ENCODE measurements around the gene RD3L. TPM values are rescaled to one million over a fixed set of nuclear protein-coding genes. Genes with fewer than 3 reads are reported as not detected.
"Not testable (repeated sequence)": the region's sequence is repeated elsewhere in the genome, so short reads cannot be mapped to it uniquely, and the experiment has no call there.

Gene RD3L
- total RNA-seq, 2 experiments from 2014 or later = not detected

GRCh38 chr14:103921855-103922200 is 20.5 kb downstream of the RD3L start:
- CTCF ChIA-PET = interaction anchor here (0.9 to 2.7 kb wide), 6 partner anchors 10 to 21 kb away, joined by 3 to 22 read pairs (median 4); partner anchors contain the start of gene RD3L
- Mint-ChIP-seq H3K4me3 (peak overlapping the region; percentile 92), H3K4me1 (peaks cover 10% of the 10 kb centered on the region), H3K27ac (peak overlapping the region; percentile 19)
- H3K9me3 Mint-ChIP-seq; POLR2A ChIA-PET; H3K27me3 Mint-ChIP-seq; DNase-seq; H3K36me3 Mint-ChIP-seq (ENCODE audit: low read depth): not testable (repeated sequence)

DNA sequence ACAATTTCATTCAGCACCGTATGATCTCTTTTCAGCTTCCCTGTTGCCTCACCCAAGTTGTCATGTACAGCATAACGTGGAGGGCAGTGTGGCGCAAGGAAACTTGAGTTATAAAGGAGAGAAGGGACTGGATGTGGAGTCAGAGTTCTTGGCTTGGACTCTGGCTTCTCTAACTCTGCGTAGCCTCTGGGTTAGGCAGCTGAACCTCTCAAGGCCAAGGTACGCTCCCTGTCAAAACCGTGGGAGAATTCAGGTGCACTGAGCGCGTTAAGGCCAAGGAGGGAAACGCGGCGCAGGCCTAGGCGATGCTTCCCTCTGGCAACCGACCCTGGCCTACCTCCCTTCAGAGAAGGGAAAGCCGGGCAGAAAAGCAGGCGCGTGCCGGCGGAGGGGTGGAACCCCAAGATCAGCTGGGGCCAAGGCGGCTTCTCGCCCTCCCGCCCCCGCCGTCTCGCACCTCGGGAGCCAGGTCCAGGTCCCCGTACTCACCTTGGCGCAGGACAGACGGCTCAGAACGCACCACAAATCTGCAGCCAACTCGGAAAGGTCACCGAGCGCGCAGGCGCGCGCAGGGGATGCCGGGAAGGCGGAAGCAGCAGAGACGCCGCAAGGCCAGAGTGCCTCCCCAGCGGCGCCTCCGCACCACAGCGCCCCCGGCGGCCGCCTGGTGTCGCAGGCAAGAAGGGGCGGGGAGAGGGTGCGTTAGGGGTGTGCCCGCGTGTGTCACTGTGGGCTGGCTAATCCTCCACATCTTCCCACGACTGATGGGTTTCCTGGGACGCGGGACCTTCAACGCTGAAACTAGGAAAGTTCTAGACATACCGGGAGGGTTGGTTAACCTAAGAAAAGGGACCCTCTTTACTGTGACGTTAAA is 21.1 kb downstream of the RD3L start:
- H3K36me3 Mint-ChIP-seq (ENCODE audit: low read depth) = peaks cover 3% of the 10 kb centered on the region
- no peaks in the 10 kb centered on the region for H3K9me3 Mint-ChIP-seq
- H3K4me1 Mint-ChIP-seq = peaks cover 10% of the 10 kb centered on the region
- peak; percentile 94 for DNase-seq
- CTCF ChIA-PET = interaction anchor here (0.6 to 2.7 kb wide), 11 partner anchors 10 to 623 kb away, joined by 3 to 22 read pairs (median 3); partner anchors contain the start of gene RD3L
- peaks cover 8% of the 10 kb centered on the region for H3K27me3 Mint-ChIP-seq
- POLR2A ChIA-PET = no interaction called here
- peak overlapping the region; percentile 92 for H3K4me3 Mint-ChIP-seq
- peak overlapping the region; percentile 86 for H3K27ac Mint-ChIP-seq

- peaks cover 24% of the 10 kb centered on the region for H3K36me3 Mint-ChIP-seq (ENCODE audit: low read depth)
- CTCF ChIA-PET = interaction anchor here (0.9 to 1.4 kb wide), 4 partner anchors 9 to 14 kb away, joined by 3 to 6 read pairs (median 4); no protein-coding TSS in a partner anchor
- no peak overlapping the region for H3K27ac Mint-ChIP-seq
- no peaks in the 10 kb centered on the region for H3K27me3 Mint-ChIP-seq
- POLR2A ChIA-PET = no interaction called here
- DNase-seq = no peak
- H3K9me3 Mint-ChIP-seq = no peaks in the 10 kb centered on the region
- H3K4me3 Mint-ChIP-seq = no peak overlapping the region
- peaks cover 13% of the 10 kb centered on the region for H3K4me1 Mint-ChIP-seq
Measured at GRCh38 chr14:103916636-103917262, 25.6 kb downstream of the RD3L start.

GRCh38 chr14:103915616-103916015 is 26.7 kb downstream of the RD3L start:
- CTCF ChIA-PET = interaction anchor here (1.2 kb wide), 1 partner anchor 14 kb away, joined by 3 read pairs; no protein-coding TSS in a partner anchor
- Mint-ChIP-seq H3K36me3 (ENCODE audit: low read depth) (peaks cover 26% of the 10 kb centered on the region), H3K4me3 (no peak overlapping the region)

GRCh38 chr14:103910984-103911383 is 31.3 kb downstream of the RD3L start:
- ChIA-PET CTCF (interaction anchor here (1.0 to 3.3 kb wide), 6 partner anchors 10 to 191 kb away, joined by 3 to 22 read pairs (median 8); partner anchors contain the start of gene TDRD9), POLR2A (no interaction called here)
- Mint-ChIP-seq H3K27me3 (no peaks in the 10 kb centered on the region), H3K36me3 (ENCODE audit: low read depth) (peaks cover 23% of the 10 kb centered on the region), H3K9me3 (no peaks in the 10 kb centered on the region), H3K27ac (no peak overlapping the region), H3K4me1 (peaks cover 28% of the 10 kb centered on the region), H3K4me3 (no peak overlapping the region)
- no peak for DNase-seq

More at GRCh38 chr14:103915616-103916015, 26.7 kb downstream of the RD3L start:
- no peaks in the 10 kb centered on the region for H3K9me3 Mint-ChIP-seq
- no peak for DNase-seq
- peaks cover 9% of the 10 kb centered on the region for H3K4me1 Mint-ChIP-seq
- no peaks in the 10 kb centered on the region for H3K27me3 Mint-ChIP-seq
- no peak overlapping the region for H3K27ac Mint-ChIP-seq
- POLR2A ChIA-PET = no interaction called here

DNA sequence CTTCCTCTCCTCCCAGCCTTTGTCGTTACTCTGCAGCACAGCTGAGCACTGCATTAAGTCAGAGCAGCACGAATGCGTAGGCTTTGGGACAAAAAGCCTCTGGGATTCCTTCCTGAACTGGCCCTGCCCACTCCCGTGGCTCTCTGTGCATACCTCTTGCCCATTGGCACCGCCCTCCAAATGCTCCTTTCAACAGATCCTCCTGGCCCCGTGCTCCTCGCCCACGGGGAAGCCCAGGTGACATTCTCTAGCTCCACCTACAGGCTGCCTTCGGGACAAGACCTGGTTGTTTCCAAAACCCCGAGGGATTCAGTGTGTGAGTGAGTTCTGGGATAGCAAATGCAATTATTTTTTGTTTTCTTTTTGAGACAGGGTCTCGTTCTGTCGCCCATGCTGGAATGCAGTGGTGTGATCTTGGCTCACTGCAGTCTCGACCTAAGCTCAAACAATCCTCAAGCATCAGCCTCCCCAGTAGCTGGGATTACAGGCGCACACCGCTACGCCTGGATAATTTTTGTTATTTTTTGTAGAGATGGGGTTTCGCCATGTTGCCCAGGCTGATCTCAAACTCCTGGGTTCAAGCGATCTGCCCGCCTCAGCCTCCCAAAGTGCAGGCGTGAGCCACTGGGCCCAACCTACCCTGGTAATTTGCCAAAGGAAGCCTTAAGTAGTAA is 31.9 kb downstream of the RD3L start:
- ChIA-PET POLR2A (no interaction called here), CTCF (interaction anchor here (0.9 to 3.3 kb wide), 8 partner anchors 10 to 191 kb away, joined by 3 to 22 read pairs (median 4); partner anchors contain the start of gene TDRD9)
- H3K27ac Mint-ChIP-seq = peak overlapping the region; percentile 83
- peaks cover 29% of the 10 kb centered on the region for H3K4me1 Mint-ChIP-seq
- H3K4me3 Mint-ChIP-seq = peak overlapping the region; percentile 35
- peak; percentile 80 for DNase-seq
- no peaks in the 10 kb centered on the region for H3K27me3 Mint-ChIP-seq
- no peaks in the 10 kb centered on the region for H3K9me3 Mint-ChIP-seq
- peaks cover 19% of the 10 kb centered on the region for H3K36me3 Mint-ChIP-seq (ENCODE audit: low read depth)

GRCh38 chr14:103909531-103910261 is 32.6 kb downstream of the RD3L start:
- POLR2A ChIA-PET = no interaction called here
- CTCF ChIA-PET = interaction anchor here (0.9 to 3.3 kb wide), 8 partner anchors 9 to 190 kb away, joined by 3 to 22 read pairs (median 4); partner anchors contain the start of gene TDRD9
- H3K4me1 Mint-ChIP-seq = peaks cover 29% of the 10 kb centered on the region
- peak overlapping the region; percentile 83 for H3K27ac Mint-ChIP-seq
- H3K9me3 Mint-ChIP-seq = no peaks in the 10 kb centered on the region
- H3K27me3 Mint-ChIP-seq = no peaks in the 10 kb centered on the region
- H3K36me3 Mint-ChIP-seq (ENCODE audit: low read depth) = peaks cover 16% of the 10 kb centered on the region
- no peak for DNase-seq
- H3K4me3 Mint-ChIP-seq = no peak overlapping the region

GRCh38 chr14:103908580-103908979 is 33.7 kb downstream of the RD3L start:
- ChIA-PET CTCF (interaction anchor here (1.2 to 3.0 kb wide), 2 partner anchors 8 to 9 kb away, joined by 4 to 19 read pairs; no protein-coding TSS in a partner anchor), POLR2A (no interaction called here)
- Mint-ChIP-seq H3K4me3 (no peak overlapping the region), H3K36me3 (ENCODE audit: low read depth) (peaks cover 11% of the 10 kb centered on the region), H3K27ac (peak overlapping the region; percentile 84), H3K4me1 (peaks cover 29% of the 10 kb centered on the region), H3K9me3 (no peaks in the 10 kb centered on the region), H3K27me3 (no peaks in the 10 kb centered on the region)
- peak; percentile 51 for DNase-seq

DNA sequence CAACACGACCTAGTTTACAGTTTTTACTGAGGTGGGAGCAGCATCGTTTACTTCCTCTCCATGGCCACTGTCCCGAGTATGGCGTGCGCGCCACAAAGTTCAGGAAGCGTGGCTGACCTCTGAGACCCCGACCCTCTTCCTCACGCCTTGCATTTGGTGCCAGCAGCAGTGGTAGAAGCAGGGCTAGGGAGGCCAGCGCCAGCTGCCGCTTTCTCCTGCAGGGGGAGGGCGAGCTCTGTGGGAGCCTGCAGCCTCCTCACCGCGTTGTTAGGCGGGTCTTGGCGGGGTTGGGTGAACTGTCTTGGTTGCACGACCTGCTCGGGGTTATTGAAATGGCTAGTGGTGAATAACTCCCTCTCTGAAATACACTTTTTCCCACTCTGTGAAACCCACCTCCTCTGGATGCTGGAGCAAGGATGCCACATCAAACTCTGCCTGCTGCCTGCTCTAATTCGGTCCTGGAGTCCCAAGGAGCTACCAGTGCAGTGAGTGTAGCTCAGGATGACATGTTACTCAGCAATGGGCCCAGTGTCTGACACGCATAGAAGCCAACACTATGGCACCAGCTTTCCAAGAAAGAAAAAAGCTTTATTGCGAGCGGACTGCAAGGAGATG is 36.4 kb downstream of the RD3L start:
- Mint-ChIP-seq H3K9me3 (no peaks in the 10 kb centered on the region), H3K27me3 (no peaks in the 10 kb centered on the region), H3K4me1 (peaks cover 32% of the 10 kb centered on the region), H3K4me3 (no peak overlapping the region), H3K27ac (no peak overlapping the region), H3K36me3 (ENCODE audit: low read depth) (no peaks in the 10 kb centered on the region)
- peak; percentile 33 for DNase-seq
- POLR2A ChIA-PET = no interaction called here
- CTCF ChIA-PET = interaction anchor here (0.7 to 1.8 kb wide), 3 partner anchors 13 to 26 kb away, joined by 3 to 4 read pairs (median 3); a partner anchor contains a TSS

DNA sequence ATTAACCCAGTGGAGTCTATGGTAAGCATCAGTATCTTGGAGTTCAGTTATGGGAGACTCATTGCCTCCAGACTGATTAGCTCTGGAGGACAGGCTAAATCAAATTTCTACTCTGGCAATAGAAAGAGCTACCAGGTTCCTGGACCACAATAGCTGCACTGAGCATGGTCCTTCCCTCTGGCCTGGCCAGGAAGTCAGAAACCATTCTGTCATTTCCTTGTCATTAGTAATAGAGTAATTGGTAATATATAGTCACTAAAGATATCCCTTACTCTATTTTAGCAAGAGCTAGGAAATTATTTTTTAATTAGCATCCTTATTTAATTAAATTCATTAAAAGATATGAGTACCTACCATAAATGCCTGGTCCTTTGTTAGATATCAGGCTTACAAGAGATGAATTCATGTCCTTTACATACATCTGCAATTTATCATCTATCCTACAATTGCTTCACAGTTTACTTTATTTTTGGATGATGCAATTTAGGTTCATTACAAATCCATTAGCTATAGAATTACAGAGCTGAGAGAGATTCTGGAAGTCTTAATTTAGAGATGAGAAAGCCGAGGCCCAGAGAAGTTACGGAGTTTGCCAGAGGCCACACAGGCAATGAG is 37.7 kb downstream of the RD3L start:
- Mint-ChIP-seq H3K36me3 (ENCODE audit: low read depth) (no peaks in the 10 kb centered on the region), H3K4me3 (no peak overlapping the region), H3K9me3 (no peaks in the 10 kb centered on the region), H3K27me3 (no peaks in the 10 kb centered on the region), H3K27ac (no peak overlapping the region), H3K4me1 (peaks cover 22% of the 10 kb centered on the region)
- DNase-seq = no peak
- POLR2A ChIA-PET = no interaction called here
- CTCF ChIA-PET = interaction anchor here (0.6 to 2.0 kb wide), 7 partner anchors 12 to 786 kb away, joined by 3 to 6 read pairs (median 4); no protein-coding TSS in a partner anchor

- Mint-ChIP-seq H3K4me3 (no peak overlapping the region), H3K27ac (no peak overlapping the region), H3K27me3 (no peaks in the 10 kb centered on the region), H3K9me3 (peaks cover 3% of the 10 kb centered on the region), H3K4me1 (peaks cover 3% of the 10 kb centered on the region), H3K36me3 (ENCODE audit: low read depth) (no peaks in the 10 kb centered on the region)
- ChIA-PET CTCF (interaction anchor here (1.0 to 3.4 kb wide), 5 partner anchors 8 to 92 kb away, joined by 3 to 19 read pairs (median 4); a partner anchor contains a TSS), POLR2A (no interaction called here)
- no peak for DNase-seq
Measured at GRCh38 chr14:103899833-103900232, 42.5 kb downstream of the RD3L start.
